Sigmoid colon (tissue), 4 donors: ENCODE measurements around the gene GCM1.
"Not testable (repeated sequence)": the region's sequence is repeated elsewhere in the genome, so short reads cannot be mapped to it uniquely, and the experiment has no call there.

Experiments
- EP300 ChIP-seq, 4 donors: sonication (generic); formaldehyde crosslinking; IDR thresholded peaks; one replicate each; pipeline ENCODE4 v1.6.1; 2017; ENCODE audit warnings: antibody characterized with exemption in 4 of 4
- POLR2A ChIP-seq, 2 donors: fragments of 450-650 bp; IDR thresholded peaks; one replicate each; pipeline ENCODE4 v1.6.1; 2016; ENCODE audit warnings: antibody characterized with exemption in 2 of 2, mild to moderate bottlenecking in 2 of 2, moderate library complexity in 2 of 2
- POLR2AphosphoS5 ChIP-seq, 4 donors: sonication (generic); formaldehyde crosslinking; IDR thresholded peaks; one replicate each; pipeline ENCODE4 v1.6.1; 2017; ENCODE audit warnings: antibody characterized with exemption in 4 of 4
- TF ChIP-seq, protein P1 (sequence below), 4 experiments: fragments of 450-650 bp in 3 of 4; fragments of 200-600 bp in 1 of 4; IDR thresholded peaks; one replicate each; pipeline ENCODE4 v1.5.1; 2016 to 2019; ENCODE audit warnings: antibody characterized with exemption in 4 of 4, mild to moderate bottlenecking in 3 of 4, moderate library complexity in 2 of 4

DNA sequence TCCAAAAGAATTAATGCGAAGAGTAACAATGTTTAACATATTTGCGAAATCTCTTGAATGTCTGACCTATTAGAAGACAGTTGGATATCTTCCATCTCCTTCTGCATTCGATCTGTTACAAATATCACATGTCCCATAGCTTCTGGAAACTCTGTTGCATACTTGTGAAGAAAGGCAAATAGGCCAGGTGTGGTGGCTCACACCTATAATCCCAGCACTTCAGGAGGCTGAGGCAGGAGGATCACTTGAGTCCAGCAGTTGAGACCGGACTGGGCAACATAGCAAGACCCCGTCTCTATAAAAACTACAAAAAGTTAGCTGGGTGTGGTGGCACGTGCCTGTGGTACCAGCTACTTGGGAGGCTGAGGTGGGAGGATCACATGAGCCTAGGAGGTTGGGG, 9.4 kb upstream of the GCM1 start:
- TF ChIP-seq, protein P1, sequence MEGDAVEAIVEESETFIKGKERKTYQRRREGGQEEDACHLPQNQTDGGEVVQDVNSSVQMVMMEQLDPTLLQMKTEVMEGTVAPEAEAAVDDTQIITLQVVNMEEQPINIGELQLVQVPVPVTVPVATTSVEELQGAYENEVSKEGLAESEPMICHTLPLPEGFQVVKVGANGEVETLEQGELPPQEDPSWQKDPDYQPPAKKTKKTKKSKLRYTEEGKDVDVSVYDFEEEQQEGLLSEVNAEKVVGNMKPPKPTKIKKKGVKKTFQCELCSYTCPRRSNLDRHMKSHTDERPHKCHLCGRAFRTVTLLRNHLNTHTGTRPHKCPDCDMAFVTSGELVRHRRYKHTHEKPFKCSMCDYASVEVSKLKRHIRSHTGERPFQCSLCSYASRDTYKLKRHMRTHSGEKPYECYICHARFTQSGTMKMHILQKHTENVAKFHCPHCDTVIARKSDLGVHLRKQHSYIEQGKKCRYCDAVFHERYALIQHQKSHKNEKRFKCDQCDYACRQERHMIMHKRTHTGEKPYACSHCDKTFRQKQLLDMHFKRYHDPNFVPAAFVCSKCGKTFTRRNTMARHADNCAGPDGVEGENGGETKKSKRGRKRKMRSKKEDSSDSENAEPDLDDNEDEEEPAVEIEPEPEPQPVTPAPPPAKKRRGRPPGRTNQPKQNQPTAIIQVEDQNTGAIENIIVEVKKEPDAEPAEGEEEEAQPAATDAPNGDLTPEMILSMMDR (IDR thresholded peaks at IDR 0.05), result not testable (repeated sequence)
- not testable (repeated sequence) for TF ChIP-seq POLR2A, POLR2AphosphoS5, EP300 (IDR thresholded peaks at IDR 0.05)
